ENCODE results near the gene UPK1A.

The UPK1A gene

DNA sequence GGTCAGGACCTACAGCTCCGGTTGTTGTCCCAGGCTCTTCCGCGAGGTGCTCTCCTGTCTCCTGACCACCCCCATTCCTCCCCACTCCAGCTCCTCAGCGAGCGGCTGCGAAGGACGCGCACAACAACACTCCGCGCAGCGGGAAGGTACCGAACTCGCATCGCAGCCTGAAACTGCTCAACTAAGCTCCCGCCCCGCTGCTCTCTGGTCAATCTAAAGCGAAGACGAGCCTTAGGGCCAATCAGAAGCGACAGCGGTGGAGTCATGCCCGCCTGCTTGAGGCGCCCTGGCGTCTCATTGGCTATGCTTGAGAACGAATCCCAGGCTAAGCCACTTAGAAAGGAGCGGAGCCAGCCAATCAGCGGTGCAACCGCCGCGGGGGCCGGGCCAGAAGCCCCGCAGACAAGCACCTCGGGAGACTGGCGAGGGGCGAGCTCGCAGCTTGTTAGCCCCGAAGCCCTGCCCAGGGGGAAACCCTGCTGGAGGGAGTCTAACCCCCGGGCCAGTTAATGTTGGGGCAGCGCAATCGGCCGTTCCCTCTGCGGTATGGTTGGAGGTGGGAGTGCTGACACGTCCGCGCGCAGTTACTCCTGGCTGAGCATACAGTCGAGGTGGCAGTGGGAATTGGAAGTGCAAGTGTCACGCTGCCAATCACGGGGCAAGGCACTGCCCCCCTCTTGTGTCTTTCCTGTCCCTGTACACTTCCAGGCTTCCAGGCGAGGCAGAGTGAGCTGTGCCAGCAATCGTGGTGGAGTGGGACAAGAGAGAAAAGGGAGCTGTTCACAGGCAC, 36.1 kb downstream of the UPK1A start:
- TF ChIP-seq TAF1 (IDR thresholded peaks at IDR 0.05; ENCODE audit: borderline replicate concordance, insufficient read depth, low read length) (peak; percentile 57; the same call in 1 of the 2 replicates), FOXP2 (optimal IDR thresholded peaks at IDR 0.05; ENCODE audit: borderline replicate concordance, extremely low read depth, extremely low read length, insufficient read depth) (peak; percentile 73), POLR2AphosphoS5 (IDR thresholded peaks at IDR 0.05; ENCODE audit: low read depth, low read length) (peak; percentile 59; the same call in 1 of the 2 replicates), SIN3A (IDR thresholded peaks at IDR 0.05; ENCODE audit: borderline replicate concordance, insufficient read depth, low read length) (peak; percentile 6; the same call in 1 of the 2 replicates)
- TF ChIP-seq, protein P1, sequence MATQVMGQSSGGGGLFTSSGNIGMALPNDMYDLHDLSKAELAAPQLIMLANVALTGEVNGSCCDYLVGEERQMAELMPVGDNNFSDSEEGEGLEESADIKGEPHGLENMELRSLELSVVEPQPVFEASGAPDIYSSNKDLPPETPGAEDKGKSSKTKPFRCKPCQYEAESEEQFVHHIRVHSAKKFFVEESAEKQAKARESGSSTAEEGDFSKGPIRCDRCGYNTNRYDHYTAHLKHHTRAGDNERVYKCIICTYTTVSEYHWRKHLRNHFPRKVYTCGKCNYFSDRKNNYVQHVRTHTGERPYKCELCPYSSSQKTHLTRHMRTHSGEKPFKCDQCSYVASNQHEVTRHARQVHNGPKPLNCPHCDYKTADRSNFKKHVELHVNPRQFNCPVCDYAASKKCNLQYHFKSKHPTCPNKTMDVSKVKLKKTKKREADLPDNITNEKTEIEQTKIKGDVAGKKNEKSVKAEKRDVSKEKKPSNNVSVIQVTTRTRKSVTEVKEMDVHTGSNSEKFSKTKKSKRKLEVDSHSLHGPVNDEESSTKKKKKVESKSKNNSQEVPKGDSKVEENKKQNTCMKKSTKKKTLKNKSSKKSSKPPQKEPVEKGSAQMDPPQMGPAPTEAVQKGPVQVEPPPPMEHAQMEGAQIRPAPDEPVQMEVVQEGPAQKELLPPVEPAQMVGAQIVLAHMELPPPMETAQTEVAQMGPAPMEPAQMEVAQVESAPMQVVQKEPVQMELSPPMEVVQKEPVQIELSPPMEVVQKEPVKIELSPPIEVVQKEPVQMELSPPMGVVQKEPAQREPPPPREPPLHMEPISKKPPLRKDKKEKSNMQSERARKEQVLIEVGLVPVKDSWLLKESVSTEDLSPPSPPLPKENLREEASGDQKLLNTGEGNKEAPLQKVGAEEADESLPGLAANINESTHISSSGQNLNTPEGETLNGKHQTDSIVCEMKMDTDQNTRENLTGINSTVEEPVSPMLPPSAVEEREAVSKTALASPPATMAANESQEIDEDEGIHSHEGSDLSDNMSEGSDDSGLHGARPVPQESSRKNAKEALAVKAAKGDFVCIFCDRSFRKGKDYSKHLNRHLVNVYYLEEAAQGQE (IDR thresholded peaks at IDR 0.05; ENCODE audit: insufficient read depth in 1 of 2, low read depth in 2 of 2, low read length in 2 of 2): 0 out of 4 replicates have a peak, but pooled peaks of 1 of the 2 experiments have one; percentile 51

DNA sequence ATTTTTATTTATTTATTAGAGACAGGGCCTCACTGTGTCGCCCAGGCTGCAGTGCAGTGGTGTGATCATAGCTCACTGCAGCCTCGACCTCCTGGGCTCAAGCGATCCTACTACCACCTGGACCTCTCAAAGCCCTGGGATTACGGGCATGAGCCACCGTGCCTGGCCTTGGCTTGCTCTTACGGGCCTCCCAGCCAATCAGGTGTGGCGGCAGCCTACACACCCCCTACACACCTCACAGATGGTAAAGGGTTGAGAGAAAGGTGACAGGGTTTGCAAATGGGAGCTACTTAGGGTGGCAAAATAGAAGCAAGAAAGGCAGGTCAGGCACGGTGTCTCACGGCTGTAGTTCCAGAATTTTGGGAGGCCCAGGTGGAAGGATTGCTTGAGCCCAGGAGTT, 37.0 kb downstream of the UPK1A start:
- TF ChIP-seq, protein P1 (IDR thresholded peaks at IDR 0.05; ENCODE audit: insufficient read depth in 1 of 2, low read depth in 2 of 2, low read length in 2 of 2): no peak
- no peak for TF ChIP-seq SIN3A (IDR thresholded peaks at IDR 0.05; ENCODE audit: borderline replicate concordance, insufficient read depth, low read length)
- no peak for TF ChIP-seq FOXP2 (optimal IDR thresholded peaks at IDR 0.05; ENCODE audit: borderline replicate concordance, extremely low read depth, extremely low read length, insufficient read depth)
- no peak for TF ChIP-seq POLR2AphosphoS5 (IDR thresholded peaks at IDR 0.05; ENCODE audit: low read depth, low read length)
- no peak for TF ChIP-seq TAF1 (IDR thresholded peaks at IDR 0.05; ENCODE audit: borderline replicate concordance, insufficient read depth, low read length)

DNA sequence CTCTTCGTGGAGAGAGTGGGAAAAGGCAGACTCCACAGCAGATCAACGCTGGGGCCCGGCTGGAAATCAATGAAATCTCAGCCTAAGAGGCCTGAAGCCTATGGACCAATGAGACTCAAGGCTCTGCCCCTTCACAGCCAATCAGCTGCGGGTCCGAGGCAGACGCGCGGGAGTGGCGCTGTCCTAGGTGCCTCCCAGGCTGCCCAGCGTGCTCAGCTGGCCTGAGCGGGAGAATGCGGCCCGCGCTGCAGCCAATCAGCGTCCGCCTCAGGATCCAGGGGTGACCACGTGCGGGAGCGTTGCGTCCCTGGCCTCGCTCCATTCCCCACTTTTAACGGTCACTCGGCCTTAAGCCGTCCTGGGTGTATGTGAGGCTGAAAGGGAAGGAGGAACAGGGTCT, 37.9 kb downstream of the UPK1A start, which contains the start of gene ZBTB32:
Gene ZBTB32, plus strand, starts transcription at position 341 of the 400 bp plus-strand sequence. CDS start 10,069 bp downstream, outside the sequence.
- no peak for TF ChIP-seq TAF1 (IDR thresholded peaks at IDR 0.05; ENCODE audit: borderline replicate concordance, insufficient read depth, low read length)
- TF ChIP-seq, protein P1 (IDR thresholded peaks at IDR 0.05; ENCODE audit: insufficient read depth in 1 of 2, low read depth in 2 of 2, low read length in 2 of 2): peak; percentile 59 to 80
- TF ChIP-seq SIN3A (IDR thresholded peaks at IDR 0.05; ENCODE audit: borderline replicate concordance, insufficient read depth, low read length): no peak
- TF ChIP-seq POLR2AphosphoS5 (IDR thresholded peaks at IDR 0.05; ENCODE audit: low read depth, low read length): no peak
- TF ChIP-seq FOXP2 (optimal IDR thresholded peaks at IDR 0.05; ENCODE audit: borderline replicate concordance, extremely low read depth, extremely low read length, insufficient read depth): no peak

DNA sequence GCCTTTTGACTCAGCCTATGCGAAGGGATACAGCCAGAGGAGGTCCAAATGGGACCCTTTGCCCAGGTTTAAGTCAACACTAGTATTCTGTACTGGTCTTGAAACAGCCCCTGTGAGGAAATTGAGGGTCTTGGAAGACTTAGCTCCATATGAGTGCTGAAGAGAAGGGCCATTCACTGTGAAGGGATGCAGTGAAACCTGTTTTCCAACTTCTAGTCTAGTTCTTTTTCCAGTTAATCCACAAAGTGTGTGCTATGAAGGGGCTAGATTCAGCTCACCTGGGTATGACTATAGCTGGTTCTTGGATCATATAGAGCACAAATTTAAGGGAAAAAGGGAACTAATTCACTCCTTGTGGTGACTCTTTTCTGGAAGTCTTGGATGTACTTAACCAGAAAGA, 42.1 kb downstream of the UPK1A start:
- TF ChIP-seq FOXP2 (optimal IDR thresholded peaks at IDR 0.05; ENCODE audit: borderline replicate concordance, extremely low read depth, extremely low read length, insufficient read depth) (no peak), SIN3A (IDR thresholded peaks at IDR 0.05; ENCODE audit: borderline replicate concordance, insufficient read depth, low read length) (no peak), POLR2AphosphoS5 (IDR thresholded peaks at IDR 0.05; ENCODE audit: low read depth, low read length) (no peak), TAF1 (IDR thresholded peaks at IDR 0.05; ENCODE audit: borderline replicate concordance, insufficient read depth, low read length) (no peak)
- TF ChIP-seq, protein P1 (IDR thresholded peaks at IDR 0.05; ENCODE audit: insufficient read depth in 1 of 2, low read depth in 2 of 2, low read length in 2 of 2): no peak

All from PFSK-1 (cell line).